A673 (cell line): Measurements from ENCODE around the gene TNKS1BP1.

Experiments
- EZH2 ChIP-seq: fragments of 200-600 bp; sonication (generic); IDR thresholded peaks from 2 replicates; pipeline ENCODE4 v1.6.1; 2017; ENCODE audit warnings: borderline replicate concordance, low read depth, mild to moderate bottlenecking, mixed read lengths, antibody characterized with exemption, low read length; ENCODE audit not compliant: poor library complexity, severe bottlenecking
- TF ChIP-seq, protein P1 (sequence below): fragments of 300-800, 200-600 bp; sonication (generic); conservative IDR thresholded peaks from 2 replicates; pipeline ENCODE4 v1.5.1; 2017; ENCODE audit warnings: low read depth, mild to moderate bottlenecking, antibody characterized with exemption, low read length, moderate library complexity, mixed read lengths

DNA sequence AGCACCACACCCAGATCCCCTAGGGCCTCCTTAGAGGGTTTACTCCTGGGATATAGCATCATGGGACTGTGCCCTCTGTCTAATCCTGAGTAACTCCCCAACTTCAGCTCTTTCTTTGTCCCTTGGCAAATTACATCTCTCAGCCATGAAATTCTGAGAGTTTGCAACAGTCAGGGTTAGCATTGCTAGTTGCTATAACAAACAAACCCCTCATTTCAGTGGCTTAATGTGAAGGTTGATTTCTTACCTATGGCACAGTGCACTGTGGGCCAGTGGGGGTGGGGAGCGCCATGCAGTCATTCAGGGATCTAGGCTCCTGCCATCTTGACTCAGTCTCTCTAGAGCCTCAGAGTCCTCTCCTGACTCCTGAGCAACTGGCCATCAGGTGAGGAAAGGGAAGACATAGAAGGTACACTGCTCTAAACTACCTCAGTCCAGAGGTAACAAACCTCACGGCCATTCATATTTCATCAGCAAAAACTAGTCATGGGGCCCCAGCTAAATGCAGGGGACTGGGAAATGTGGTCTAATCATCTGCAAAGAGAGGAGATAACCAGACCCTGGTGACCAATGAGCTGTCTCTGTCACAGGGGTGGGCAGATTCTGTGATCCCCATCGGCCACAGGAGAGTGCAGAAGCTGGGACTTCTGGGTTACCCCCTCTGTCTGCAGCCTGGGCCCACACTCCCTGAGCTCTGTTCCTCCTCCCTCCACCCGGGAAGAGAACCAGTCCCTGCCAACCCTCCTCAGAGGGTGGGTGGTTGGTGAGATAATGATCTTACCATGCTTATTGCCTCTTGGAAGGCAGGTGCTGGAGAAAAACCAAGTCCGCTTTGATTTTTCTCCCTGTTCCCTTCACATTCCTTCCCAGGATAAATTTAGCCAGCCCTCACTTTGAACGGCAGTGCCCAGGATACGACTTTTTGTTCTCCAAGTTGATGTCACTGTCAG is 38.7 kb upstream of the TNKS1BP1 start:
- TF ChIP-seq, protein P1, sequence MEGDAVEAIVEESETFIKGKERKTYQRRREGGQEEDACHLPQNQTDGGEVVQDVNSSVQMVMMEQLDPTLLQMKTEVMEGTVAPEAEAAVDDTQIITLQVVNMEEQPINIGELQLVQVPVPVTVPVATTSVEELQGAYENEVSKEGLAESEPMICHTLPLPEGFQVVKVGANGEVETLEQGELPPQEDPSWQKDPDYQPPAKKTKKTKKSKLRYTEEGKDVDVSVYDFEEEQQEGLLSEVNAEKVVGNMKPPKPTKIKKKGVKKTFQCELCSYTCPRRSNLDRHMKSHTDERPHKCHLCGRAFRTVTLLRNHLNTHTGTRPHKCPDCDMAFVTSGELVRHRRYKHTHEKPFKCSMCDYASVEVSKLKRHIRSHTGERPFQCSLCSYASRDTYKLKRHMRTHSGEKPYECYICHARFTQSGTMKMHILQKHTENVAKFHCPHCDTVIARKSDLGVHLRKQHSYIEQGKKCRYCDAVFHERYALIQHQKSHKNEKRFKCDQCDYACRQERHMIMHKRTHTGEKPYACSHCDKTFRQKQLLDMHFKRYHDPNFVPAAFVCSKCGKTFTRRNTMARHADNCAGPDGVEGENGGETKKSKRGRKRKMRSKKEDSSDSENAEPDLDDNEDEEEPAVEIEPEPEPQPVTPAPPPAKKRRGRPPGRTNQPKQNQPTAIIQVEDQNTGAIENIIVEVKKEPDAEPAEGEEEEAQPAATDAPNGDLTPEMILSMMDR = no peak
- TF ChIP-seq EZH2 = no peak
